ENCODE measurements around the gene TAP2.

GRCh38 chr6:32835167-32835893, 3.2 kb downstream of the TAP2 start:
- TF ChIP-seq EZH2 (IDR thresholded peaks at IDR 0.05) (no peak), POLR2AphosphoS5 (IDR thresholded peaks at IDR 0.05; ENCODE audit: borderline replicate concordance, low read depth, low read length) (no peak), FOXP2 (optimal IDR thresholded peaks at IDR 0.05; ENCODE audit: control extremely low read depth, extremely low read length, insufficient read depth) (no peak)

Data from SK-N-MC (cell line).